NT2/D1 (cell line): Measurements from ENCODE around the gene MOBP.

Experiments
- SUZ12 ChIP-seq: IDR thresholded peaks from 2 replicates; pipeline ENCODE4 v1.6.1; 2011; ENCODE audit not compliant: insufficient read length, insufficient read depth; ENCODE audit errors: extremely low read depth
- YY1 ChIP-seq: IDR thresholded peaks from 2 replicates; pipeline ENCODE4 v1.6.1; 2011; ENCODE audit not compliant: insufficient read length, insufficient read depth
- ZNF274 ChIP-seq: IDR thresholded peaks from 2 replicates; pipeline ENCODE4 v1.6.1; 2011; ENCODE audit warnings: mild to moderate bottlenecking, low read depth, low read length

DNA sequence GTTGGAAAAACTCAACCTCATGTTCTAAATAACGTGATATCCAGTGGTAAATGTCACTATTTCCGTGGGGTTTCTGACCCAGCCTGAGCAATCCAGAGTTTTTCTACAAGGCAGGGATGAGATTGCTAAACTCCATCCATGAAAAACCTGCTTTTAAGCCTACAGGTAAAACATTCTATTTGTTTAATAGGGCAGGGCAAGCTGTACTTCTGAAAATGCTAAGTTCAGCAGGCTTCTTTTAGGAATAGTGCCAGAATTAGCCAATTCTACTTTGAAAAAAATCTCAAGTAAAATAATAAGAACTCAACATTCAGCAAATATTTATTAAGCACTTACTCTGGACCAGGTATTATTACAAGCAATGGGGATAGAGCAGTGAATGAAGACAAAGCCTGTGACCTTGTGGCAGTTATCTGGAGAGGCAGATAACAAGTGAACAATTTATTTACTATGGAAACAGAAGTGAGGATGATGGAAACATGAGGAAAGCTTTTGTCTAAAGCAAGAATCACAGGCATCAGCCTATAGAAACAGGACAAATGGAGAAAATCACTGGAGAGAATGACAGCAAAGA, 47.7 kb upstream of the MOBP start:
- TF ChIP-seq SUZ12 (no peak), ZNF274 (no peak), YY1 (no peak)
